Prostate gland (tissue), 2 donors: ENCODE results near the gene P4HA3. TPM values are rescaled to one million over a fixed set of nuclear protein-coding genes. Genes with fewer than 3 reads are reported as not detected.
A peak's percentile ranks its signal among the peaks of the same experiment; 100 is the strongest.

Experiments
- DNase-seq: peaks from one replicate; pipeline ENCODE4 v3.0.0-alpha.2; 2019; ENCODE audit warnings: low spot score
- H3K27ac ChIP-seq, 2 donors: fragments of 200-600 bp; sonication (generic); 2 replicates each; pipeline ENCODE4 v1.5.1; 2017 to 2019
- H3K27me3 ChIP-seq: fragments of 200-600 bp; sonication (generic); replicated peaks from 2 replicates; pipeline ENCODE4 v1.5.1; 2019; ENCODE audit not compliant: insufficient read depth
- H3K36me3 ChIP-seq, 2 donors: fragments of 200-600 bp; sonication (generic); 1 replicate in 1 of 2; 2 replicates in 1 of 2; pipeline versions ENCODE4 v1.5.1 to v1.8.1; 2017 to 2019
- H3K4me1 ChIP-seq: fragments of 200-600 bp; sonication (generic); replicated peaks from 2 replicates; pipeline ENCODE4 v1.5.1; 2019
- H3K4me3 ChIP-seq, 2 donors: fragments of 200-600 bp; sonication (generic); 2 replicates each; pipeline ENCODE4 v1.5.1; 2017 to 2019
- H3K9me3 ChIP-seq: fragments of 200-600 bp; sonication (generic); 2 replicates; pipeline ENCODE4 v1.5.1; 2017
- CTCF ChIP-seq, 4 experiments: fragments of 200-600 bp in 2 of 4; fragments of 450-650 bp in 2 of 4; sonication (generic) in 2 of 4; IDR thresholded peaks; 1 replicate in 3 of 4; 2 replicates in 1 of 4; pipeline ENCODE4 v1.5.1; 2016 to 2019; ENCODE audit warnings: antibody characterized with exemption in 4 of 4, mild to moderate bottlenecking in 2 of 4, moderate library complexity in 2 of 4
- POLR2A ChIP-seq: fragments of 450-650 bp; IDR thresholded peaks from one replicate; pipeline ENCODE4 v1.6.1; 2016; ENCODE audit warnings: antibody characterized with exemption, mild to moderate bottlenecking
- POLR2AphosphoS5 ChIP-seq: sonication (generic); formaldehyde crosslinking; IDR thresholded peaks from one replicate; pipeline ENCODE4 v1.6.1; 2017; ENCODE audit warnings: antibody characterized with exemption
- WGBS: methylation state at CpG from one replicate; pipeline ENCODE4 v1.1.5; 2018; 5-methylcytosine and 5-hydroxymethylcytosine counted together
- intact Hi-C: fragments of 100-400 bp; cut with DNase I; formaldehyde crosslinking; loops from one replicate; pipeline ENCODE4 v1.14.2; 2022
- total RNA-seq, 2 donors: library from RNA; depleted of rRNA; stranded (reverse); fragments of >200 nt; gene quantifications; one replicate each; pipeline ENCODE4 v1.1.0, GENCODE V29; 2016

Gene P4HA3
- total RNA-seq, 2 donors from 2014 or later, result 0.80 to 1.9 TPM

- Histone ChIP-seq H3K36me3 (peaks cover 0 to 5% of the 10 kb centered on the region in 2 donors), H3K27ac (no peak overlapping the region), H3K27me3 (no peaks in the 10 kb centered on the region), H3K4me1 (no peaks in the 10 kb centered on the region), H3K9me3 (no peaks in the 10 kb centered on the region), H3K4me3 (no peak overlapping the region)
- no peak for TF ChIP-seq POLR2A
- TF ChIP-seq CTCF (IDR thresholded peaks at IDR 0.05), result no peak
- no peak for TF ChIP-seq POLR2AphosphoS5
- DNase-seq, result no peak
- intact Hi-C loops, result no loop called here
- 93% methylated on average over 4 of the region's 4 CpGs for WGBS
Observed at GRCh38 chr11:74235121-74235520, 76.3 kb downstream of the P4HA3 start.

GRCh38 chr11:74233683-74234082, 77.8 kb downstream of the P4HA3 start:
- no peaks in the 10 kb centered on the region for H3K4me1 ChIP-seq
- WGBS, result 87% methylated on average over 3 of the region's 3 CpGs
- intact Hi-C loops, result no loop called here
- H3K27me3 ChIP-seq, result no peaks in the 10 kb centered on the region
- H3K4me3 ChIP-seq, result no peak overlapping the region
- no peak for DNase-seq
- H3K27ac ChIP-seq, result no peak overlapping the region
- H3K9me3 ChIP-seq, result no peaks in the 10 kb centered on the region
- TF ChIP-seq POLR2A, result no peak
- no peak for TF ChIP-seq POLR2AphosphoS5
- no peak for TF ChIP-seq CTCF (IDR thresholded peaks at IDR 0.05)
- H3K36me3 ChIP-seq, result peaks cover 0 to 5% of the 10 kb centered on the region in 2 donors

GRCh38 chr11:74232311-74232950, 79.0 kb downstream of the P4HA3 start:
- Histone ChIP-seq H3K9me3 (no peaks in the 10 kb centered on the region), H3K36me3 (peaks cover 0 to 5% of the 10 kb centered on the region in 2 donors), H3K27me3 (no peaks in the 10 kb centered on the region), H3K4me1 (no peaks in the 10 kb centered on the region), H3K27ac (no peak overlapping the region), H3K4me3 (no peak overlapping the region)
- intact Hi-C loops, result no loop called here
- TF ChIP-seq POLR2A (no peak), POLR2AphosphoS5 (peak; percentile 58), CTCF (IDR thresholded peaks at IDR 0.05) (no peak)
- WGBS, result 71% methylated on average over 6 of the region's 6 CpGs
- DNase-seq, result peak; percentile 46

- WGBS, result 81% methylated on average over 2 of the region's 2 CpGs
- peaks cover 0 to 5% of the 10 kb centered on the region in 2 donors for H3K36me3 ChIP-seq
- no peak for DNase-seq
- intact Hi-C loops, result no loop called here
- H3K4me3 ChIP-seq, result no peak overlapping the region
- no peaks in the 10 kb centered on the region for H3K4me1 ChIP-seq
- no peak for TF ChIP-seq POLR2AphosphoS5
- no peak for TF ChIP-seq CTCF (IDR thresholded peaks at IDR 0.05)
- no peak for TF ChIP-seq POLR2A
- no peaks in the 10 kb centered on the region for H3K9me3 ChIP-seq
- no peaks in the 10 kb centered on the region for H3K27me3 ChIP-seq
- no peak overlapping the region for H3K27ac ChIP-seq
Observed at GRCh38 chr11:74226907-74227306, 84.5 kb downstream of the P4HA3 start.

- intact Hi-C loops, result no loop called here
- Histone ChIP-seq H3K27ac (no peak overlapping the region), H3K27me3 (no peaks in the 10 kb centered on the region), H3K4me1 (no peaks in the 10 kb centered on the region), H3K36me3 (peaks cover 0 to under 1% of the 10 kb centered on the region in 2 donors), H3K4me3 (no peak overlapping the region), H3K9me3 (no peaks in the 10 kb centered on the region)
- 94% methylated on average over 4 of the region's 4 CpGs for WGBS
- no peak for DNase-seq
- TF ChIP-seq POLR2A (no peak), POLR2AphosphoS5 (no peak), CTCF (IDR thresholded peaks at IDR 0.05) (no peak)
Observed at GRCh38 chr11:74225565-74225964, 85.9 kb downstream of the P4HA3 start.
